ENCODE measurements around the gene PPP1R12C.

The PPP1R12C gene

DNA sequence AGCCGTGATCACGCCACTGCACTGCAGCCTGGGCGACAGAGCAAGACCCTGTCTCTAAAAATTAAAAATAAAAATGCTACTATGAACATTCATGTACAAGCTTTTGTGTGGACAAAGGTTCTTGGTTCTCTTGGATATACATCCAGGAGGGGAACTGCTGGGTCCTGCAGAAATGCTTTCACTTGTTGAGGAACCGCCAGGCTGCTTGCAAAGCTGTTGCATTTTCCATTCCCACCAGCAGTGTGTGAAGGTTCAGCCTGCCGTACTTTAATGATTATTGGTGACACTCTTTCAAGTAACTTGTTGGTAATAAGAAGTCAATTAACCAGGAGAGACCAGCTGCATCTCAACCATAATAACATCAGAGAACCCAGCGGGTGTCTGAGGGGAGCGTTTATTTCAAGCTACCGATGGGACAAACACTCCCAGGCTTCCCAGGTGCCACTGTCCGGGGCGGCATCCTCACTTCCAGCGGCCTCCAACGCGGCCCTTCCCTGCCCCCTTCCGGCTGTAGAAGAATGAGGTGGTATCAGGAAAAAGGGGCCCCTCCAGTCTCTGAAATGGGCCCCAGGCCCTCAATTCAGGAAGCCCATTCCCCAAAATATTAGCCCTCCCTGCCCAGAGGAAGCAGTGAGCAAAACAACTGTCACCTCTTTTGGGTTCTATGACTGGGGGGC, 15.2 kb upstream of the PPP1R12C start:
- no peak for TF ChIP-seq TCF4 (CRISPR knock-in tag; IDR thresholded peaks at IDR 0.05; ENCODE audit: borderline replicate concordance)
- TF ChIP-seq ZNF8 (CRISPR knock-in tag; IDR thresholded peaks at IDR 0.05) = no peak
- no peak for TF ChIP-seq TOX (CRISPR knock-in tag; IDR thresholded peaks at IDR 0.05; ENCODE audit: borderline replicate concordance)
- no peak for TF ChIP-seq ISL1 (CRISPR knock-in tag; IDR thresholded peaks at IDR 0.05)
- TF ChIP-seq GLIS3 (CRISPR knock-in tag; IDR thresholded peaks at IDR 0.05) = no peak
- TF ChIP-seq, protein P1, sequence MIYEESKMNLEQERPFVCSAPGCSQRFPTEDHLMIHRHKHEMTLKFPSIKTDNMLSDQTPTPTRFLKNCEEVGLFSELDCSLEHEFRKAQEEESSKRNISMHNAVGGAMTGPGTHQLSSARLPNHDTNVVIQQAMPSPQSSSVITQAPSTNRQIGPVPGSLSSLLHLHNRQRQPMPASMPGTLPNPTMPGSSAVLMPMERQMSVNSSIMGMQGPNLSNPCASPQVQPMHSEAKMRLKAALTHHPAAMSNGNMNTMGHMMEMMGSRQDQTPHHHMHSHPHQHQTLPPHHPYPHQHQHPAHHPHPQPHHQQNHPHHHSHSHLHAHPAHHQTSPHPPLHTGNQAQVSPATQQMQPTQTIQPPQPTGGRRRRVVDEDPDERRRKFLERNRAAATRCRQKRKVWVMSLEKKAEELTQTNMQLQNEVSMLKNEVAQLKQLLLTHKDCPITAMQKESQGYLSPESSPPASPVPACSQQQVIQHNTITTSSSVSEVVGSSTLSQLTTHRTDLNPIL (CRISPR knock-in tag; IDR thresholded peaks at IDR 0.05; ENCODE audit: low read depth) = no peak
- no peak for TF ChIP-seq OSR1 (CRISPR knock-in tag; IDR thresholded peaks at IDR 0.05)
- TF ChIP-seq, protein P2, sequence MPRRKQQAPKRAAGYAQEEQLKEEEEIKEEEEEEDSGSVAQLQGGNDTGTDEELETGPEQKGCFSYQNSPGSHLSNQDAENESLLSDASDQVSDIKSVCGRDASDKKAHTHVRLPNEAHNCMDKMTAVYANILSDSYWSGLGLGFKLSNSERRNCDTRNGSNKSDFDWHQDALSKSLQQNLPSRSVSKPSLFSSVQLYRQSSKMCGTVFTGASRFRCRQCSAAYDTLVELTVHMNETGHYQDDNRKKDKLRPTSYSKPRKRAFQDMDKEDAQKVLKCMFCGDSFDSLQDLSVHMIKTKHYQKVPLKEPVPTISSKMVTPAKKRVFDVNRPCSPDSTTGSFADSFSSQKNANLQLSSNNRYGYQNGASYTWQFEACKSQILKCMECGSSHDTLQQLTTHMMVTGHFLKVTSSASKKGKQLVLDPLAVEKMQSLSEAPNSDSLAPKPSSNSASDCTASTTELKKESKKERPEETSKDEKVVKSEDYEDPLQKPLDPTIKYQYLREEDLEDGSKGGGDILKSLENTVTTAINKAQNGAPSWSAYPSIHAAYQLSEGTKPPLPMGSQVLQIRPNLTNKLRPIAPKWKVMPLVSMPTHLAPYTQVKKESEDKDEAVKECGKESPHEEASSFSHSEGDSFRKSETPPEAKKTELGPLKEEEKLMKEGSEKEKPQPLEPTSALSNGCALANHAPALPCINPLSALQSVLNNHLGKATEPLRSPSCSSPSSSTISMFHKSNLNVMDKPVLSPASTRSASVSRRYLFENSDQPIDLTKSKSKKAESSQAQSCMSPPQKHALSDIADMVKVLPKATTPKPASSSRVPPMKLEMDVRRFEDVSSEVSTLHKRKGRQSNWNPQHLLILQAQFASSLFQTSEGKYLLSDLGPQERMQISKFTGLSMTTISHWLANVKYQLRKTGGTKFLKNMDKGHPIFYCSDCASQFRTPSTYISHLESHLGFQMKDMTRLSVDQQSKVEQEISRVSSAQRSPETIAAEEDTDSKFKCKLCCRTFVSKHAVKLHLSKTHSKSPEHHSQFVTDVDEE (CRISPR knock-in tag; IDR thresholded peaks at IDR 0.05) = no peak
- TF ChIP-seq BACH2 (CRISPR knock-in tag; IDR thresholded peaks at IDR 0.05; ENCODE audit: borderline replicate concordance) = no peak
- TF ChIP-seq ZFP3 (CRISPR knock-in tag; IDR thresholded peaks at IDR 0.05) = no peak
- TF ChIP-seq, protein P3, sequence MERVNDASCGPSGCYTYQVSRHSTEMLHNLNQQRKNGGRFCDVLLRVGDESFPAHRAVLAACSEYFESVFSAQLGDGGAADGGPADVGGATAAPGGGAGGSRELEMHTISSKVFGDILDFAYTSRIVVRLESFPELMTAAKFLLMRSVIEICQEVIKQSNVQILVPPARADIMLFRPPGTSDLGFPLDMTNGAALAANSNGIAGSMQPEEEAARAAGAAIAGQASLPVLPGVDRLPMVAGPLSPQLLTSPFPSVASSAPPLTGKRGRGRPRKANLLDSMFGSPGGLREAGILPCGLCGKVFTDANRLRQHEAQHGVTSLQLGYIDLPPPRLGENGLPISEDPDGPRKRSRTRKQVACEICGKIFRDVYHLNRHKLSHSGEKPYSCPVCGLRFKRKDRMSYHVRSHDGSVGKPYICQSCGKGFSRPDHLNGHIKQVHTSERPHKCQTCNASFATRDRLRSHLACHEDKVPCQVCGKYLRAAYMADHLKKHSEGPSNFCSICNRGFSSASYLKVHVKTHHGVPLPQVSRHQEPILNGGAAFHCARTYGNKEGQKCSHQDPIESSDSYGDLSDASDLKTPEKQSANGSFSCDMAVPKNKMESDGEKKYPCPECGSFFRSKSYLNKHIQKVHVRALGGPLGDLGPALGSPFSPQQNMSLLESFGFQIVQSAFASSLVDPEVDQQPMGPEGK (CRISPR knock-in tag; IDR thresholded peaks at IDR 0.05; ENCODE audit: borderline replicate concordance) = no peak
- no peak for TF ChIP-seq ZNF565 (CRISPR knock-in tag; conservative IDR thresholded peaks at IDR 0.05; ENCODE audit: low read depth)
- TF ChIP-seq ARNTL (CRISPR knock-in tag; IDR thresholded peaks at IDR 0.05; ENCODE audit: borderline replicate concordance, low read depth) = no peak
- no peak for TF ChIP-seq PPARA (CRISPR knock-in tag; IDR thresholded peaks at IDR 0.05; ENCODE audit: borderline replicate concordance)
- peak; percentile 71 for ATAC-seq

DNA sequence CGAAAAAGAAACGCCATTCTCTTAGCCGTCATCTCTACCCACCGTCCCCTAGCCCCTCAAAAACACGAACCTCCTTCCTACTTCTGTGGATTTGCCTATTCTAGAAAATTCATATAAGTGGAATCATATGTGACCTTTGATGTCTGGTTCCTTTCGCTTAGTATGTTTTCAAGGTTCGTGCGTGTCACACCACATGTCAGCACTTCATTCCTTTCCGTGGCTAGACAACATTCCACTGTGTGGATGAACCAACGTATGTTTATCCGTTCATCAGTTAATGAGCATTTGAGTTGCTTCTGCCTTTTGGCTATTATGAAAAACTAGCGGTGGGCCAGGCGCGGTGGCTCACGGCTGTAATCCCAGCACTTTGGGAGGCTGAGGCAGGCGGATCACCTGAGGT, 14.0 kb upstream of the PPP1R12C start:
- TF ChIP-seq PPARA (CRISPR knock-in tag; IDR thresholded peaks at IDR 0.05; ENCODE audit: borderline replicate concordance) (no peak), RARB (CRISPR knock-in tag; IDR thresholded peaks at IDR 0.05) (no peak), OSR1 (CRISPR knock-in tag; IDR thresholded peaks at IDR 0.05) (no peak), ISL1 (CRISPR knock-in tag; IDR thresholded peaks at IDR 0.05) (no peak), SNAI2 (CRISPR knock-in tag; IDR thresholded peaks at IDR 0.05) (no peak), ESRRG (CRISPR knock-in tag; IDR thresholded peaks at IDR 0.05) (no peak), ZFP3 (CRISPR knock-in tag; IDR thresholded peaks at IDR 0.05) (no peak), ZNF70 (CRISPR knock-in tag; IDR thresholded peaks at IDR 0.05) (no peak), TCF4 (CRISPR knock-in tag; IDR thresholded peaks at IDR 0.05; ENCODE audit: borderline replicate concordance) (no peak), ZNF8 (CRISPR knock-in tag; IDR thresholded peaks at IDR 0.05) (no peak)
- TF ChIP-seq, protein P1 (CRISPR knock-in tag; IDR thresholded peaks at IDR 0.05; ENCODE audit: low read depth) = no peak
- no peak for ATAC-seq

DNA sequence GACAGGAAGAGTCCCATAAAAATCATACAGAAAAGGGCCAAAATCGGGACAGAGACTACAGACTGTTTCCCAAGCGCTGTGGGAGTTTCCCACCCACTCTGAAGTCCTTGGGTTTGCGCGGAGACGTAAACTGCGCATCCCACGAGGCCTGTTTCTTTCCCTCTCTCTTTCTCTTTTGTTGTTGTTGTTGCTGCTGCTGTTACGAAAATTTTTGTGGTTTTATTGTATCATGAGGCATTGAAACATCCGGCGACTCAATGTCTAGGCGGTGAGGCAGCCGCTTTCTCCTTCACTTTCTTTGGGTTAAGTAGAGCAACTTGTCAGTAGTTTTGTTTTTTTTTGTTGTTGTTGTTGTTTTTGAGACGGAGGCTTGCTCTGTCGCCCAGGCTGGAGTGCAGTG, 1.6 kb upstream of the PPP1R12C start:
- TF ChIP-seq ARNTL (CRISPR knock-in tag; IDR thresholded peaks at IDR 0.05; ENCODE audit: borderline replicate concordance, low read depth) (no peak), ZFP30 (CRISPR knock-in tag; IDR thresholded peaks at IDR 0.05) (no peak), RARB (CRISPR knock-in tag; IDR thresholded peaks at IDR 0.05) (no peak), ZFP3 (CRISPR knock-in tag; IDR thresholded peaks at IDR 0.05) (no peak), ISL1 (CRISPR knock-in tag; IDR thresholded peaks at IDR 0.05) (no peak), SNAI2 (CRISPR knock-in tag; IDR thresholded peaks at IDR 0.05) (no peak), ZC3H10 (CRISPR knock-in tag; IDR thresholded peaks at IDR 0.05) (no peak), GLIS3 (CRISPR knock-in tag; IDR thresholded peaks at IDR 0.05) (no peak), OSR1 (CRISPR knock-in tag; IDR thresholded peaks at IDR 0.05) (no peak), TCF4 (CRISPR knock-in tag; IDR thresholded peaks at IDR 0.05; ENCODE audit: borderline replicate concordance) (no peak)
- TF ChIP-seq, protein P3 (CRISPR knock-in tag; IDR thresholded peaks at IDR 0.05; ENCODE audit: borderline replicate concordance) = no peak
- TF ChIP-seq, protein P2 (CRISPR knock-in tag; IDR thresholded peaks at IDR 0.05) = no peak
- no peak for ATAC-seq
